ENCODE measurements around the gene PODXL2. TPM values are rescaled to one million over a fixed set of nuclear protein-coding genes. Genes with fewer than 3 reads are reported as not detected.

The PODXL2 gene
- total RNA-seq, 3 donors from 2014 or later (not counting 1 experiment from before 2014, with no cell fraction given): 2.2 to 3.5 (median 2.7) TPM

GRCh38 chr3:127588806-127589577 is 40.0 kb upstream of the PODXL2 start:
- ATAC-seq (no peak), DNase-seq (peak in 1 of 2 donors; percentile 25)
- Histone ChIP-seq H3K4me3 (ENCODE audit: low read length) (no peak overlapping the region), H3K36me3 (ENCODE audit: control insufficient read depth, insufficient read depth, low read length) (no peaks in the 10 kb centered on the region), H3K9me3 (ENCODE audit: control insufficient read depth, insufficient read depth, low read length) (no peaks in the 10 kb centered on the region), H3K27me3 (ENCODE audit: control insufficient read depth, insufficient read depth, low read length) (no peaks in the 10 kb centered on the region), H3K27ac (ENCODE audit: low read length) (no peak overlapping the region), H3K4me1 (ENCODE audit: control insufficient read depth, insufficient read depth, low read length) (peaks cover 29% of the 10 kb centered on the region)
- WGBS (ENCODE audit: insufficient coverage): 35% methylated on average over 12 of the region's 12 CpGs
- intact Hi-C loops (cut with micrococcal nuclease): no loop called here
- TF ChIP-seq CTCF (IDR thresholded peaks at IDR 0.05): no peak
- peaks cover 36 to 49% of the 10 kb centered on the region in 2 donors for H3K4me1 Mint-ChIP-seq
- no peaks in the 10 kb centered on the region for H3K9me3 Mint-ChIP-seq
- H3K27ac Mint-ChIP-seq: peak overlapping the region; percentile 14 to 87
- no peaks in the 10 kb centered on the region for H3K27me3 Mint-ChIP-seq (ENCODE audit: low read depth in 2 of 2)
- H3K36me3 Mint-ChIP-seq: no peaks in the 10 kb centered on the region
- peak overlapping the region; percentile 84 for H3K4me3 Mint-ChIP-seq

- DNase-seq (peak in 1 of 2 donors; percentile 34), ATAC-seq (peak; percentile 0 to 4 (median 1))
- H3K27ac ChIP-seq (ENCODE audit: low read length): no peak overlapping the region
- H3K36me3 ChIP-seq (ENCODE audit: control insufficient read depth, insufficient read depth, low read length): no peaks in the 10 kb centered on the region
- Mint-ChIP-seq H3K4me3 (peak overlapping the region; percentile 84), H3K36me3 (no peaks in the 10 kb centered on the region), H3K4me1 (peaks cover 33 to 45% of the 10 kb centered on the region in 2 donors), H3K9me3 (no peaks in the 10 kb centered on the region), H3K27ac (peak overlapping the region; percentile 14 to 87), H3K27me3 (ENCODE audit: low read depth in 2 of 2) (no peaks in the 10 kb centered on the region)
- no peaks in the 10 kb centered on the region for H3K27me3 ChIP-seq (ENCODE audit: control insufficient read depth, insufficient read depth, low read length)
- peak overlapping the region; percentile 59 for H3K4me3 ChIP-seq (ENCODE audit: low read length)
- no peaks in the 10 kb centered on the region for H3K9me3 ChIP-seq (ENCODE audit: control insufficient read depth, insufficient read depth, low read length)
- 3% methylated on average over 56 of the region's 56 CpGs for WGBS (ENCODE audit: insufficient coverage)
- H3K4me1 ChIP-seq (ENCODE audit: control insufficient read depth, insufficient read depth, low read length): peaks cover 29% of the 10 kb centered on the region
- TF ChIP-seq CTCF (IDR thresholded peaks at IDR 0.05): no peak
- intact Hi-C loops (cut with micrococcal nuclease): loop anchor here (2.0 kb wide), 1 partner anchor 83 kb away; the partner anchor contains the start of gene ABTB1
Measured at GRCh38 chr3:127589600-127590281, 39.2 kb upstream of the PODXL2 start.

GRCh38 chr3:127590282-127590592 is 38.7 kb upstream of the PODXL2 start:
- Histone ChIP-seq H3K4me1 (ENCODE audit: control insufficient read depth, insufficient read depth, low read length) (peaks cover 29% of the 10 kb centered on the region), H3K4me3 (ENCODE audit: low read length) (peak overlapping the region; percentile 59), H3K9me3 (ENCODE audit: control insufficient read depth, insufficient read depth, low read length) (no peaks in the 10 kb centered on the region), H3K27ac (ENCODE audit: low read length) (peak overlapping the region; percentile 22), H3K36me3 (ENCODE audit: control insufficient read depth, insufficient read depth, low read length) (no peaks in the 10 kb centered on the region), H3K27me3 (ENCODE audit: control insufficient read depth, insufficient read depth, low read length) (no peaks in the 10 kb centered on the region)
- no peaks in the 10 kb centered on the region for H3K27me3 Mint-ChIP-seq (ENCODE audit: low read depth in 2 of 2)
- WGBS (ENCODE audit: insufficient coverage): under 1% methylated on average over 41 of the region's 41 CpGs
- DNase-seq (peak in 1 of 2 donors; percentile 56), ATAC-seq (peak; percentile 39 to 51 (median 40))
- peaks cover 28 to 40% of the 10 kb centered on the region in 2 donors for H3K4me1 Mint-ChIP-seq
- no peaks in the 10 kb centered on the region for H3K36me3 Mint-ChIP-seq
- no peak for TF ChIP-seq CTCF (IDR thresholded peaks at IDR 0.05)
- peak overlapping the region; percentile 78 to 87 for H3K27ac Mint-ChIP-seq
- H3K4me3 Mint-ChIP-seq: peak overlapping the region; percentile 98
- no peaks in the 10 kb centered on the region for H3K9me3 Mint-ChIP-seq
- intact Hi-C loops (cut with micrococcal nuclease): loop anchor here (2.0 kb wide), 1 partner anchor 83 kb away; the partner anchor contains the start of gene ABTB1
